HG03064 (cell line): ENCODE data around the gene TXNDC12.
"Not testable (repeated sequence)": the region's sequence is repeated elsewhere in the genome, so short reads cannot be mapped to it uniquely, and the experiment has no call there.

Experiments used
- ATAC-seq: cut with Tn5 transposase; IDR thresholded peaks from one replicate; pipeline ENCODE4 v1.9.1; 2021; ENCODE audit warnings: low read depth; ENCODE audit not compliant: unreplicated experiment

TXNDC12 gene

GRCh38 chr1:52055066-52055865, at the start of gene TXNDC12:
TSS of gene TXNDC12 (minus strand) at chr1:52055191. CDS start at chr1:52055096, 95 bp downstream.
- ATAC-seq = peak; percentile 41

DNA sequence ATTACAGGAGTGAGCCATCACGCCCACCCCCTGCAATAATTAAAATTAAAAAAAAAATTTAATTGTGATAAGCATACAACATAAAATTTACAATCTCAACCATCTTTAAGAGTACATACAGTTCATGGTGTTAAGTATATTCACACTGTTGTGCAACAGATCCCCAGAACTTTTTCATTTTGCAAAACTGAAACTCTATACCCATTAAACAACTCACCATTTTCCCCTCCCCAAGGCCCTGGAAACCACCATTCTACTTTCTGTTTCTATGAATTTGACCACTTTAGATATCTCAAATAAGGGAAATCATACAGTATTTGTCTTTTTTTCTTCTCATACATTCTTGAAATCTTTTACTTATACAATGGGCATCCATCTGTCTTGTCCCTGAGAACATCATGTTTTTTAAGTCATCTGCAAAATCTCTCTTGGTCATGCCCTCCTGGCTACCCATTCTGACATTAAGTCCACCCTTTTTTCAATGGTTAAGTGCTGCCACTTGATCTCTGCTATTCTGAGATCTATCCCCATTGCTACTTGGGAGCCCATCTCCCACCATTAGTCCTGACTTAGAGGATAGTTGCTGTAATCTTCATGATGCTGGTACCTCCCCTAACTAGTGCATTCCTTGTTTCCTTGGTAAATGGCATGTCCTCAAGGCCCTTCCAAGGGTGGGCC, 47.5 kb upstream of the TXNDC12 start:
- ATAC-seq = peak; percentile 72

GRCh38 chr1:52098139-52098871, 43.3 kb upstream of the TXNDC12 start:
- no peak for ATAC-seq

DNA sequence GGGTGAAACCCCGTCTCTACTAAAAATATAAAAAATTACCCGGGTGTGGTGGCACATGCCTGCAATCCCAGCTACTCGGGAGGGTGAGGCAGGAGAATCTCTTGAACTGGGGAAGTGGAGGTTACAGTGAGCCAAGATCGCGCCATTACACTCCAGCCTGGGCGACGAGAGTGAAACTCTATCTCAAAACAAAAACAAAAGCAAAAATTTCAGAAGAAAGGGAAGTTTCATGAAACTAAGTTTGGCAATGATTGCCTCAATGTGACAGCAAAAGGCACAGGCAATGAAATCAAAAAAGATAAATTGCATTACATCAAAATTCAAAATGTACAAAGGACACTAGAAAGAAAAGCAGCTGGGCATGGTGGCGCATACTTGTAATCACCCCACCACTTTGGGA, 41.2 kb upstream of the TXNDC12 start:
- ATAC-seq = no peak

DNA sequence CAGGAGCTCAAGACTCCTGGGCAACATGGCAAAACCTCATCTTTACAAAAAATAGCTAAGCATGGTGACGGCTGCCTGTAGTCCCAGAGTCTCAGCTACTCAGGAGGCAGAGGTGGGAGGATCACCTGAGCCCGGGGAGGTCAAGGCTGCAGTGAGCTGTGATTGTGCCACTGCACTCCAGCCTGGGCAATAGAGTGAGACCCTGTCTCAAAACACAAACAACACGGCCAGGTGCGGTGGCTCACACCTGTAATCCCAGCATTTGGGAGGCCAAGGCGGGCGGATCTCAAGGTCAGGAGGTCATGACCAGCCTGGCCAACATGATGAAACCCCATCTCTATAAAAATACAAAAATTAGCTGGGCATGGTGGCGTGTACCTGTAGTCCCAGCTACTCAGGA, 39.3 kb upstream of the TXNDC12 start:
- not testable (repeated sequence) for ATAC-seq

- not testable (repeated sequence) for ATAC-seq
These were observed 32.9 kb upstream of the TXNDC12 start for GRCh38 chr1:52087892-52088291.

DNA sequence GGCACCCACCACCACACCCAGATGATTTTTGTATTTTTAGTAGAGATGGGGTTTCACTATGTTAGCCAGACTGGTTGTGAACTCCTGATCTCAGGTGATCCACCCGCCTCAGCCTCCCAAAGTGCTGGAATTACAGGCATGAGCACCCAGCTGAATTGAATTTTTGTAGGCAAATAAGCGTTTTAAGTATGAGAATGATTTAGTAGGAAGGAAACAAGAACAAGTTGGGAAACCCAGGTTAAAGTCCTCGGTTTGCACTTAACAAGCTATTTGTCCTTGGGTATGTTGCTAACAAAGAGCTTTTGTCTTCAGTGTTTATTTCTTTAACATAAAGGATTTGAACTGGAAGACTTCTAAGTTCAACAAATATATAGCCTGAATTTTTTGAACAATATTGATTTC, 25.0 kb upstream of the TXNDC12 start:
- no peak for ATAC-seq

GRCh38 chr1:52077277-52077676, 22.3 kb upstream of the TXNDC12 start:
- not testable (repeated sequence) for ATAC-seq

DNA sequence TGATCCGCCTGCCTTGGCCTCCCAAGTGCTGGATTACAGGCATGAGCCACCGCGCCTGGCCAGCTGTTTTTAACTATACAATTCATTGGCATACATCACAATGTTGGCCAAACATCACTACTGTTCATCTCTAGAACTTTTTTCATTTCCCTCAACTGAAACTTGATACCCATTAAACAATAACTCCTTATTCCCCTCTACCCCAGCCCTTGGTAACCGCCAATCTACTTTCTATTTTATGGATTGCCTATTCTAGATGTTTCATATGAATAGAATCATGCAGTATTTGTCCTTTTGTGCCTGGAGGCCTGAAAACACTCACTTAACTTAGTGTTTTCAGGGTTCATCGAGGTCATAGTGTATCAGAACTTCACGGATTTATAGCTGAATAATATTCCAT, 17.3 kb upstream of the TXNDC12 start:
- no peak for ATAC-seq

- no peak for ATAC-seq
These were observed 15.7 kb upstream of the TXNDC12 start for GRCh38 chr1:52070704-52071103.

DNA sequence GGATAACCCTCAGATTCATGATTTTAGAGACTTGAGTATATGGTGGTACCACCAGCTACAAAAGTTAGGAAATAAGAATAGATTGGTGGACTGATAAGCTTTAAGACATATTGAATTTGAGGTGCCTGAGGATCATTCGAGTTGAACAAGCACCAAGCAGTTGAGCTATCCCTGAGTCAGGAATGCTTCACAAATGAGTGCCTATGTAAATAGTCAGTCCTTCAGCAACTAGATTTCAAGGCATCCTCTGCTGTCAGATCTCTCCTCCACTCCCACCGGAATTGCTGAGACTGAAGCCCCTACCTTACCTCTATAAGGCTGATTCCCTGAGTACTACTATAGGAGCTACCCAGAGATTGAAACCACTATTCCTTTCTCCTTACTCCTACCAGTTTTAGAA, 8.2 kb upstream of the TXNDC12 start:
- no peak for ATAC-seq

- no peak for ATAC-seq
These were observed 5.8 kb upstream of the TXNDC12 start for GRCh38 chr1:52060822-52061221.

GRCh38 chr1:52059888-52060287, 4.9 kb upstream of the TXNDC12 start:
- no peak for ATAC-seq

DNA sequence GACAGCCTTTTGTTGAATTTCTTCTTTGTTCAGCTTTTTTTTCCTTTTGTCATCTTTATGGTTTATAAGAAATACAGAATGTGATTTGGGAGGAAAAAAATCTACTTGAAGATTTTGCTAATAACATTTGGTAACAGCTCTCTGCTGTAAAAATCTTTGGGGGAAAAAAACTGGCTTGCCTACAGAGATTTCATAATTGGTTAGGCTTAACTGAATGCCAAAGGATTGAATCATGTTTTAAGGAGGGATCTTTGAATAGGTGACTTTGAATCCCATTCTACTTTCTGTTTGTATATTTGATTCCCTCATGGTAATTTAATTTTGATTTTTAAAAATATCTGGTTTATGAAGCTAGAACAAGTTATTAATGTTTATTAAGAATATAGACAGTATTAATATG, 4.3 kb upstream of the TXNDC12 start:
- ATAC-seq = no peak

DNA sequence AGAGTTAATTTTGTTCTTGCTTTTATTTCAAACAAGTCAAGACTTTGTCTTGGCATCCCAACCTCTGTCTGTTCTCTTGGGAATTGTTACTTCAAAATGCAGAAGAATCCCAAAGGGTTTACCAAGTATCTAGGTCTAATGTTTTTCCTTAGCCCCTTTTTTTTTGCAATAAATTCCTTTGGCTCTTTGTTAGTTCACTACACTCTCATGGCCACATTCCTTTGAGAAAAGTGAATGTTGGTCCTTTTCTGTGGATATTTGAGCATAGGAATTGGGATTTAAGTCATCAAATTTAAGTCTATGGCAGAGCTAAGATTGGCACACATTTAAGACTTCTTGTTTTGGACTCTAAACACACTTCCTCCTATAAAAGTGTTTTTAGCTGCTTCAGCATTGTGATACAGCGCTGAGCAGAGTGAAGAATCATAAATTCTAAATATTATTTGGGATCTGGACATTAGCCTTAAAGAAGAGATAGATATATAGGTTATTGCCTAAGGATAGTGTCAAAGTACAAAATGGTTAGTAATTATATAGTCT, 3.0 kb upstream of the TXNDC12 start:
- ATAC-seq = no peak

- no peak for ATAC-seq
These were observed 2.3 kb upstream of the TXNDC12 start for GRCh38 chr1:52057255-52057654.

GRCh38 chr1:52056937-52057231, 1.9 kb upstream of the TXNDC12 start:
- peak; percentile 50 for ATAC-seq

DNA sequence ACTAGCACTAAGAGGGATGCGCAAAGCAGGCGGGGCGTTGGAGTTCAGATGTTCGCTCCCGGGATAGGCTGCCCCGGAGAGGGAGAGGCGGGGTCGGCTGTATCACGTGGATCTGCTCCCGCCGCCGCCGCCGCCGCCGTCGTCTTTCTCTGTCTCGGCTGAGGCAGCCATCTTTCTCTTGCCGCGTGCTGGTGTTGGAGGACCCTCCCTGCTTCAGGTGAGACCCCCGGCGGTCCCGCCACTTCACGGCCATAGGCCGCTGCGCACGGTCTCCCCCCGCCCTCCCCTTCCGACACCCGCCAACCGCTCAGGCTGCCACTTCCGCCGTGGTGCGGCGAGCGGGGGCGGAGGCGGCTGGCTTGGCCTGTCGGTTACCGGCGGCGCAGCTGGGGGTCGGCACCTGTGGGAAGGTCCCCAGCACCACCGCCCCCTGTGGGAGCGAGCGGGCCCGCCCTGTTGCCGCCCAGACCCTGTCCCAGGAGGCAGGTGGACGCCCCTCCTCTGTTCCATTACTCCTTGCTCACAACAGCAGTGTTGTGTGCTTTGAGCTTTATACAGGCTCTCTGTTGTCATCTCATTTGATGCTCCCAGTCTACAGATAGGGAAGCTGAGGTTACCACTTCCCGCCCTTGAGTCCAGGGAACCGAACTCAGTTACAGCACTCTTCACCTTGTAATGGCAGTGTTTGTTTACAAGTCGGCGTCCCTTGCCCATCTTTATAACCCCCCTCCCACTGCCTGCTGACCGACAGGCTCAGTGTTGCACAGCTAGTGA, 1.4 kb upstream of the TXNDC12 start, which contains the start of gene BTF3L4:
BTF3L4 (plus strand) TSS at position 133 of the 774 bp plus-strand sequence. CDS start 3,553 bp downstream, outside the sequence.
- peak; percentile 69 for ATAC-seq

DNA sequence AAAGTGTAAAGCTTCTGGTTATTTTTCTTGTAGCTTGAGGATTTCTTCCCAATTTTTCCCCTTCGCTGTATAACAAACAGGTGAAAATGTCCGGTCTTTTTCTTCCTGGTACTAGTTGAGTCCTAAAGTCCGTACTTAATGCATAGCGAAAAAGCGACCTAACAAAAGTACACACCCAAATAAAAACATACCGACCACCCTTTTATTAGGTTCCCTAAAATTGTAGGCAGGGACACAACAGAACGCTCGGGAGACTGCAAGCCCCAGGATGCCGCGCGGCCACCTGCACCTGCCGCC, 823 bp upstream of the TXNDC12 start:
- no peak for ATAC-seq

DNA sequence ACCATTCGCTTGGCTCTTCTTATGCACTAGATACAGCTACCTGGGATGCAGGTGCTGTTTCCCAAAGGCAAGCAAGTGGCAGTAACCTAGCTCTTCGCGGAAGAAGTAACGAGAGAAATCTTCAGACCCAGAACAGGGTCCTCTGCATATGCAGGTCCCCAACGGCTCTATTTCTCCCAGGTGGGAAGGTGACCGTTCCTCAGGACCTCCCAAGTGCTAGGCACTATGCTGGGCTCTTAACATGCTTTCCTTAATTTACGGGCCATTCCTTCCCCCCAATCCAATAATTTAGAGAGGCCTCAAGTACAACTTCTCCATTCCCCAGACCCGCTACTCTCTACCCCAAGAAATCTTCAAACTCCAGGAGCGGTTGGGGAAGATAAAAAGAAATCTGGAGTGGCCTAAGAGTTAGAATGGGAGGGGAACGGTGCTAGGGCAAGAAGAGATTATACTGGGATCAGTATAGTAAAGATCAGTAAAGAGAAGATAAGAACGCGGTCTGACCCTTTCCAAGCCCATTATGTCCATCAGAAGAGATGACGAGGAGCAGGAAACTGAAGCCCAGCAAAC, 410 bp downstream of the TXNDC12 start:
- ATAC-seq = no peak
